Skeletal muscle satellite cell (primary cell): ENCODE measurements around the gene HCK. TPM values are rescaled to one million over a fixed set of nuclear protein-coding genes. Genes with fewer than 3 reads are reported as not detected.

Experiments used
- H3K27me3 ChIP-seq: 2 replicates; pipeline ENCODE4 v1.7.0; 2013; ENCODE audit warnings: low read length; ENCODE audit not compliant: control insufficient read depth, insufficient read depth
- H3K36me3 ChIP-seq: 2 replicates; pipeline ENCODE4 v1.7.0; 2013; ENCODE audit warnings: mild to moderate bottlenecking, control low read depth, low read length; ENCODE audit not compliant: insufficient read depth
- H3K4me1 ChIP-seq: 2 replicates; pipeline ENCODE4 v1.7.0; 2013; ENCODE audit warnings: low read length; ENCODE audit not compliant: control insufficient read depth, insufficient read depth
- H3K4me2 ChIP-seq: 2 replicates; pipeline ENCODE4 v1.7.0; 2013; ENCODE audit warnings: mild to moderate bottlenecking, low read length
- H3K4me3 ChIP-seq: 2 replicates; pipeline ENCODE4 v1.7.0; 2013; ENCODE audit warnings: low read length
- H3K9ac ChIP-seq: 2 replicates; pipeline ENCODE4 v1.7.0; 2013; ENCODE audit warnings: mild to moderate bottlenecking, low read depth, low read length, moderate library complexity
- H3K9me3 ChIP-seq: replicated peaks from 2 replicates; pipeline ENCODE4 v1.7.0; 2013; ENCODE audit warnings: mild to moderate bottlenecking, control low read depth, low read length
- total RNA-seq: library from RNA; depleted of rRNA; stranded (reverse); fragments of >200 nt; gene quantifications from 2 replicates; pipeline ENCODE4 v1.2.3, GENCODE V29; 2012; rRNA removed

Gene HCK
- total RNA-seq: not detected in 2 replicates

DNA sequence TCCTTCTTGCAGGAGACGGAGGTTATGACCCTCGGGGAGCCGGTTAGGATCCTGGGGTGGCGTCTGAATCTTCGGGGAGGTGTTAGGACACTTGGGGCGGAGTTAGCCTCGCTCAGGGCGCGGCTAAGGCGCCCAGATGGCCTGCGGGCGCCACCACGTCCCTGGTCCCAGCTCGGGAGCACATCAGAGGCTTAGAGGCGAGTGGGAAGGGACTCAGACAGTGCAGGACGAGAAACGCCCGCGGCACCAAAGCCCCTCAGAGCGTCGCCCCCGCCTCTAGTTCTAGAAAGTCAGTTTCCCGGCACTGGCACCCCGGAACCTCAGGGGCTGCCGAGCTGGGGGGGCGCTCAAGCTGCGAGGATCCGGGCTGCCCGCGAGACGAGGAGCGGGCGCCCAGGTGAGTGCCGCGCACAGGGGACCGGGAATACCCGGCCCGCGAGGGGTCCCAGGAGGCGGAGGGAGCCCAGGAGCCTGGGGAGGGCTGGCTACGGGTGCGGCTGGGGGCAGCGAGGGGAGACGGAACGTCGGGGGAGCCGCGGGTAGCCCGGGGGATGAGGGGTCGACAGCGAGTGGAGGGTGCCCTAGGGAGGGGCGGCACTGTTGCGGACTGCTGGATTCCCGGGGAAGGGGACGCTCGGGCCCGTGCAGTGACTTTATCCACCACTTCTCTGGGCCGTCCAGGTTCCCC, at the start of gene HCK:
TSS of gene HCK (plus strand) at position 153 of the 688 bp plus-strand sequence.
- Histone ChIP-seq H3K4me1 (no peaks in the 10 kb centered on the region), H3K36me3 (no peaks in the 10 kb centered on the region), H3K4me3 (no peak within 1 kb of the TSS), H3K27me3 (peaks cover 78% of the 10 kb centered on the region), H3K9ac (no peak within 1 kb of the TSS), H3K4me2 (no peak within 1 kb of the TSS), H3K9me3 (no peaks in the 10 kb centered on the region)

DNA sequence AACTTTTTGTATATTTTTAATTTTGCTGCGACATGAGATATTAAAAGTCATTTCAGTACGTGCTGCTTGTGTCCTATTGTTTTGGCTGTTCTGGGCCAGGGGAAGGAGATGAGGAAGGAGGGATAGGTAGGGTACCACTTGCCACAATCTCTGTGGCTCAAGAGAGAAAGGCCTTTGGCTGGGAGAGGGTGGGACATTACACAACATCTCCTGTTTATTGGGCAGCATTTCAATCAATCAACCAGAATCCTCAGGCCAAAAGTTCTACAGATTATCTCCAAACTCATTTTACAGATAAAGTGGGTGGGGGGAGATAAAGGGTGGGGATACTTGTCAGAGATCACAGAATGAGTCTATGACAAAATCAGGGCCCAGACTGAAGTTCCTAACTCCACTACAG, 48.7 kb upstream of the HCK start:
- Histone ChIP-seq H3K9ac (no peak overlapping the region), H3K36me3 (no peaks in the 10 kb centered on the region), H3K9me3 (no peaks in the 10 kb centered on the region), H3K4me3 (no peak overlapping the region), H3K4me2 (no peak overlapping the region), H3K27me3 (peaks cover 68% of the 10 kb centered on the region), H3K4me1 (no peaks in the 10 kb centered on the region)

DNA sequence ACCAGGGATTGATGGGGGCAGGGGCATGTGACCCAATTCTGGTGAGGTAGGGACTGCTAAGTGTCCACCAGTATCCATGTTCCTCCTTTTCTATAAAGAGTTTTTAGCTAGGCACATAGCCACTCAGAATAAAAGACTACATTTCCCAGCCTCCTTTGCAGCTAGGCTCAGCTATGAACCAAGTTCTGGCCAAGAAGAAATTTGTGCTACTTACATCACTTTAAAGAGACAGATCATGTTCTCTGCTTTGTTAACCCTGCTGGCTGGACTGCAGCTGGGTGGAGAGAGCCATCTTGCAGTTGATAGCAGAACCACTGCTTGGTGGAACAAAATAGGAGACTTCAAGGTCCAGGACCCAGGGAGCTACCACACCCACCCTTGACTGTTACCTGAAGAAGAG, 47.1 kb upstream of the HCK start:
- H3K4me1 ChIP-seq: no peaks in the 10 kb centered on the region
- H3K4me2 ChIP-seq: no peak overlapping the region
- no peaks in the 10 kb centered on the region for H3K9me3 ChIP-seq
- H3K36me3 ChIP-seq: no peaks in the 10 kb centered on the region
- H3K4me3 ChIP-seq: no peak overlapping the region
- H3K27me3 ChIP-seq: peaks cover 65% of the 10 kb centered on the region
- no peak overlapping the region for H3K9ac ChIP-seq

DNA sequence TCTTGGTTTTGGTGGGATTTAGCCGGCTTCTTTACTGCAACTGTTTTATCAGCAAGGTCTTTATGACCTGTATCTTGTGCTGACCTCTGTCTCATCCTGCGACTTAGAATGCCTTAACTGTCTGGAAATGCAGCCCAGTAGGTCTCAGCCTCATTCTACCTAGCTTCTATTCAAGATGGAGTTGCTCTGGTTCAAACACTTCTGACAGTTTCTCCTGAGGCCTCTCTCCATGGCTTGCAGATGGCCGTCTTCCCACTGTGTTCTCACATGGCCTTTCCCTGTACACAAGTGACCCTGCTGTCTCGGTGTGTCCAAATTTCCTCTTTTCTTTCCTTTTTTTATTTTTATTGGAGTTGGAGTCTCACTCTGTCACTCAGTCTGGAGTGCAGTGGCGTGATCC, 46.0 kb upstream of the HCK start:
- H3K27me3 ChIP-seq: peaks cover 64% of the 10 kb centered on the region
- H3K36me3 ChIP-seq: no peaks in the 10 kb centered on the region
- H3K9me3 ChIP-seq: no peaks in the 10 kb centered on the region
- H3K4me1 ChIP-seq: no peaks in the 10 kb centered on the region
- no peak overlapping the region for H3K9ac ChIP-seq
- no peak overlapping the region for H3K4me3 ChIP-seq
- H3K4me2 ChIP-seq: no peak overlapping the region

DNA sequence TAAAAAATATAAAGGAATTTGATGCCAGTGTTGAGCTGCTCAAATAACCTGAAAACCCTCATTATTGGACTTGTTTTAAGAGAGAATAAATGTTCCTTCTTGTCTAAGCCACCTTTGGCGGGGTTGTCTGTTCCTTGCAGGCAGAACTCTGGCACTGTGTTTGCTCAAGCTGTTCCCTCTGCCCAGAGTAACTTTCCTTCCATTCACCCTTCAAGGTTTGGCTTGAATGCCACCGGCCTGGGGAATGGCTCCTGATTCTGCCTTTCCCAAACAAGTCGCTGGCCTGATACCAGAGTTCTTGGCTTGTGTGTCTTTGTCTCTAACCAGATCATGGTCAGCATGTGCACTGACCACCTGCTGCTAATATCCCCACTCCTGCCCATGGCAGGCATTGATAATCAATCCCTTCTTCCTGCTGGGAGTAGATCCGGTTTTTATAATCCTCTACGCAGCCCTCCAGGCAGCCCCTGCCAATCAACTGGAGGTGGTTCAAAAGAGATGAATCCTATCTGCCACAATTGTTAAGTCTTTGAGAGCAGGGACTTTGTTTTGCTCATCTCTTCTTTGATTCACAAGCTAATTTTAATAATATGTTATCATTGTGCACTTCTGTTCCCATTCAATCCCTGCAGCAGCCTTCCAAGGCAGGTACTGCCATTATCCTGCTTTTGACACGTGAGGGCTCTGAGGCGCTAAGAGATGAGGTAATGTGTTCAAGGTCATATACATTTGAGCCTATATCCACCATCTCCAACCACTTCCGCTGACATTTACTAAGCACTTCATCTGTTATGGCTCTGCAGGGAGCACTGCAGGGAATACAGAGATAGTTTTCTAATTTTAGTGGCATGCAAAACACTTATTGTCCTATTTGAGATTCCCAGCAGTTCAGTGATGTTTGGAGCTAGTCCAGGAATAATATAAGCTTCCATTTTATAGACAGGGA, 44.9 kb upstream of the HCK start:
- Histone ChIP-seq H3K9ac (no peak overlapping the region), H3K4me1 (no peaks in the 10 kb centered on the region), H3K36me3 (no peaks in the 10 kb centered on the region), H3K4me2 (no peak overlapping the region), H3K9me3 (no peaks in the 10 kb centered on the region), H3K27me3 (peaks cover 63% of the 10 kb centered on the region), H3K4me3 (no peak overlapping the region)

GRCh38 chr20:32007787-32008616, 44.0 kb upstream of the HCK start:
- no peak overlapping the region for H3K4me2 ChIP-seq
- no peak overlapping the region for H3K9ac ChIP-seq
- H3K4me3 ChIP-seq: no peak overlapping the region
- no peaks in the 10 kb centered on the region for H3K9me3 ChIP-seq
- peaks cover 65% of the 10 kb centered on the region for H3K27me3 ChIP-seq
- no peaks in the 10 kb centered on the region for H3K4me1 ChIP-seq
- H3K36me3 ChIP-seq: no peaks in the 10 kb centered on the region

- no peak overlapping the region for H3K9ac ChIP-seq
- peaks cover 72% of the 10 kb centered on the region for H3K27me3 ChIP-seq
- no peak overlapping the region for H3K4me3 ChIP-seq
- no peaks in the 10 kb centered on the region for H3K36me3 ChIP-seq
- H3K4me1 ChIP-seq: no peaks in the 10 kb centered on the region
- no peaks in the 10 kb centered on the region for H3K9me3 ChIP-seq
- no peak overlapping the region for H3K4me2 ChIP-seq
These were observed 42.5 kb upstream of the HCK start for GRCh38 chr20:32009564-32009963.

- Histone ChIP-seq H3K4me2 (no peak within 1 kb of the TSS), H3K4me1 (no peaks in the 10 kb centered on the region), H3K4me3 (no peak within 1 kb of the TSS), H3K27me3 (peaks cover 76% of the 10 kb centered on the region), H3K9me3 (no peaks in the 10 kb centered on the region), H3K36me3 (no peaks in the 10 kb centered on the region), H3K9ac (no peak within 1 kb of the TSS)
These were observed 41.9 kb upstream of the HCK start, which contains the start of gene CCM2L for GRCh38 chr20:32010101-32010500. TSS of gene CCM2L (plus strand) at chr20:32010438. CDS start at chr20:32010455, 17 bp downstream.

GRCh38 chr20:32010666-32011065, 41.4 kb upstream of the HCK start:
- Histone ChIP-seq H3K4me2 (no peak overlapping the region), H3K9ac (no peak overlapping the region), H3K27me3 (peaks cover 79% of the 10 kb centered on the region), H3K36me3 (no peaks in the 10 kb centered on the region), H3K4me3 (no peak overlapping the region), H3K4me1 (no peaks in the 10 kb centered on the region), H3K9me3 (no peaks in the 10 kb centered on the region)

GRCh38 chr20:32012159-32012688, 39.8 kb upstream of the HCK start:
- Histone ChIP-seq H3K9me3 (no peaks in the 10 kb centered on the region), H3K27me3 (peaks cover 70% of the 10 kb centered on the region), H3K36me3 (no peaks in the 10 kb centered on the region), H3K4me1 (no peaks in the 10 kb centered on the region), H3K4me2 (no peak overlapping the region), H3K9ac (no peak overlapping the region), H3K4me3 (no peak overlapping the region)

DNA sequence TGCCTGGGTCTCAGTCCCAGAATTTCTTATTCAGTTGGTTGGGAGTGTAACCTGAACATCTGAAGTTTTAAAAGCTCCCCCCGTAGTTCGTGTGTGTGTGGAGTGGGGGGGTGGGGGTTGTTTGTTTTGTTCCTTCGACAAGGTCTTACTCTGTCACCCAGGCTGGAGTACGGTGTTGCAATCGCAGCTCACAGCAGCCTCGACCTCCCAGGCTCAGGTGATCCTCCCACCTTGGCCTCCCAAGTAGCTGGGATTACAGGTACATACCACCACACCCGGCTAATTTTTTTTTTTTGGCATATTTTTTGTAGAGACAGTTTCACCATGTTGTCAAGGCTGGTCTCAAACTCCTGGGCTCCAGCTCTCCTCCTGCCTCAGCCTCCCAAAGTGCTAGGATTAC, 38.7 kb upstream of the HCK start:
- Histone ChIP-seq H3K4me2 (no peak overlapping the region), H3K9me3 (no peaks in the 10 kb centered on the region), H3K27me3 (peaks cover 68% of the 10 kb centered on the region), H3K9ac (no peak overlapping the region), H3K4me3 (no peak overlapping the region), H3K4me1 (no peaks in the 10 kb centered on the region), H3K36me3 (no peaks in the 10 kb centered on the region)
